ENCODE measurements around the gene UBE2E2. TPM values are rescaled to one million over a fixed set of nuclear protein-coding genes. Genes with fewer than 3 reads are reported as not detected.

The UBE2E2 gene
- total RNA-seq, 1 donor from 2014 or later: 89.8 TPM

DNA sequence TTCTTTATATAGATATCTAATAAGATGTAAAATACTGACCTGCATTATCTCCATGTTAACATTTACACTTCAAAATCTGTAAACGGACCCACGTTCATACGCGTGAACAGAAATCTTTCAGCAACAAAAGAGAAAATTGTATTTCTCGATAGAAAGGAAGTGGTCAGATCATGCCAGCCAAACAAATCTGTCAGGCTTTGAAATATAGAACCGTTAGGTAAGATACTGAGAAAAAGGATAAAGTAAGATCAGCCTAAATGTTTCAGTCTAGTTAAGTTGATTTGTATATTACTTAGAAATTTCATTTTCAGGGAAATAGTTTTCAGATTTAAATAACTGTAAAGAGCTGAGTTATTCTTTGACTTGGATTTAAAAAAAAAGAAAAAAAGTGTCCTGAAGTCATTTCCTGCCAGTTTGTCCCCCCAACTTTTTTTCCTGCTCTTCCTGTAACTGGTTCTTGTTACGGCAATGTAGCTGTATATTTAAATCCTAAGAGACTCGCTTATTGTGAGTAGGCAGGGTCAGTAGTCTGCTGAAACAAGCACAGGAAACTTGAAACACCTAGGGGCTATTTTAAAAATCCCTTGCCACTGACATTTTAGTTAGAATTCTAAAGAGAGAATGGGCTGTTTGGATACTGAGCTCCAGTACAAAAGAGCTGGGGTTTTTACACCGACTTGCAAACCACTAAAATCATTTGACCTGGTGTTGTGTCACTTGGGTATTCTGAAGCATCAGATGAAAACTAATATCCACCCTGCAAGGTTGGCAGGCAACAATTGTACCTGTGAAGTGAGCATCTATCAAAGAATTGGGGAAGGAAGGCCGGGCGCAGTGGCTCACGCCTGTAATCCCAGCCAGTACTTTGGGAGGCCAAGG lies 237.5 kb downstream of the UBE2E2 start:
- DNase-seq (ENCODE audit: low spot score): no peak
- Histone ChIP-seq H3K4me3 (no peak overlapping the region), H3K9ac (no peak overlapping the region), H3K4me2 (no peak overlapping the region), H3K4me1 (peaks cover 13% of the 10 kb centered on the region), H3K9me3 (ENCODE audit: low read depth) (no peaks in the 10 kb centered on the region), H3F3A (ENCODE audit: low read depth) (peaks cover under 1% of the 10 kb centered on the region), H3K36me3 (no peaks in the 10 kb centered on the region), H4K20me1 (ENCODE audit: low read depth) (peaks cover 16% of the 10 kb centered on the region), H2AFZ (replicated peaks) (no peak overlapping the region), H3K27ac (peak overlapping the region; percentile 11), H3K27me3 (no peaks in the 10 kb centered on the region), H3K79me2 (ENCODE audit: low read depth) (peaks cover 26% of the 10 kb centered on the region)
- no peaks in the 10 kb centered on the region for H3K27me3 Mint-ChIP-seq (ENCODE audit: insufficient read depth, low read depth)
- H3K9me3 Mint-ChIP-seq: peaks cover 4% of the 10 kb centered on the region
- no peaks in the 10 kb centered on the region for H3K36me3 Mint-ChIP-seq
- TF ChIP-seq EZH2 (IDR thresholded peaks at IDR 0.05) (no peak), EZH2phosphoT487 (IDR thresholded peaks at IDR 0.05) (no peak)
- H3K4me1 Mint-ChIP-seq: peaks cover 24% of the 10 kb centered on the region
- no peak overlapping the region for H3K4me3 Mint-ChIP-seq
- H3K27ac Mint-ChIP-seq: no peak overlapping the region

DNA sequence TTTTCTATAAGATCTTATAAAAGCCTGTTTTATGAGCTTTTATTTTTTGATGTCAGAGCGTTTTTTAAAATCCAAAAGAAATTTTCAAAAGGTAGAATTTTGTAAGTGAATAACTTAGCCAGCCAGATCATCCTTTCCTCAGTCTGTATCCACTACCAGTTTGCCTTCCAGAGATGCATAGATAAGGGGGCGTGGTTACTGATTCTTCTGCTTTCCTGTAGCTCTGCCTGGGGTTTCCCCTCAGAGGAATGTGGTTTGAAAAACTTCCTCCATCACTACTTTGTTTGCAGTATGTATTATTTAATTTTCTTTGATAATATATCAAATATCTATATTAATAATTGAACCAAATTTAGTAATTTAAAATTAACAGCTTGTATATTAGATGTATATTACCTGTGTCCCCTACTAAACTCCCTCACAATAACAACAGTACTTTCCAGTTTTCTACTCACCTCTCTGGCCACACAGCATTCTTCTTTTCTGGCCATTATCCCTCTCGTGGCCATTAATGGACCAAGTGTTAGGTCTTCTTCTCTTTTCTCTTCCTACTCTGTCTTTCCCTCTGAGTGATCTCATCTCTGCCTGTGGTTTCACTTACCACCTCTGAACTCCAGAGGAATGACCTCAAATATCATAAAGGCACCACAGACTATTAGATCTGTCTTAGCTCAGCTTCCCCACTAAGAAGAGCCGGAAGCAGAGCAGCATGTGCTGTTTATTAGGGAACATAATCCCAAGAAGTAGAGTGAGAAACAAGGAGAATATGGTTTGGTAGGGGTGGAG lies 239.7 kb downstream of the UBE2E2 start:
- H3K9me3 ChIP-seq (ENCODE audit: low read depth): no peaks in the 10 kb centered on the region
- no peak overlapping the region for H3K27ac ChIP-seq
- DNase-seq (ENCODE audit: low spot score): no peak
- H3F3A ChIP-seq (ENCODE audit: low read depth): no peaks in the 10 kb centered on the region
- H3K27me3 ChIP-seq: no peaks in the 10 kb centered on the region
- peaks cover 4% of the 10 kb centered on the region for H3K9me3 Mint-ChIP-seq
- peaks cover 12% of the 10 kb centered on the region for H4K20me1 ChIP-seq (ENCODE audit: low read depth)
- no peak overlapping the region for H3K4me3 ChIP-seq
- peaks cover 35% of the 10 kb centered on the region for H3K79me2 ChIP-seq (ENCODE audit: low read depth)
- H3K27me3 Mint-ChIP-seq (ENCODE audit: insufficient read depth, low read depth): no peaks in the 10 kb centered on the region
- no peak overlapping the region for H3K9ac ChIP-seq
- H3K4me1 Mint-ChIP-seq: peaks cover 28% of the 10 kb centered on the region
- H2AFZ ChIP-seq (replicated peaks): no peak overlapping the region
- no peaks in the 10 kb centered on the region for H3K36me3 Mint-ChIP-seq
- H3K27ac Mint-ChIP-seq: no peak overlapping the region
- no peak overlapping the region for H3K4me3 Mint-ChIP-seq
- no peaks in the 10 kb centered on the region for H3K36me3 ChIP-seq
- no peak overlapping the region for H3K4me2 ChIP-seq
- H3K4me1 ChIP-seq: peaks cover 18% of the 10 kb centered on the region
- TF ChIP-seq, protein P1, sequence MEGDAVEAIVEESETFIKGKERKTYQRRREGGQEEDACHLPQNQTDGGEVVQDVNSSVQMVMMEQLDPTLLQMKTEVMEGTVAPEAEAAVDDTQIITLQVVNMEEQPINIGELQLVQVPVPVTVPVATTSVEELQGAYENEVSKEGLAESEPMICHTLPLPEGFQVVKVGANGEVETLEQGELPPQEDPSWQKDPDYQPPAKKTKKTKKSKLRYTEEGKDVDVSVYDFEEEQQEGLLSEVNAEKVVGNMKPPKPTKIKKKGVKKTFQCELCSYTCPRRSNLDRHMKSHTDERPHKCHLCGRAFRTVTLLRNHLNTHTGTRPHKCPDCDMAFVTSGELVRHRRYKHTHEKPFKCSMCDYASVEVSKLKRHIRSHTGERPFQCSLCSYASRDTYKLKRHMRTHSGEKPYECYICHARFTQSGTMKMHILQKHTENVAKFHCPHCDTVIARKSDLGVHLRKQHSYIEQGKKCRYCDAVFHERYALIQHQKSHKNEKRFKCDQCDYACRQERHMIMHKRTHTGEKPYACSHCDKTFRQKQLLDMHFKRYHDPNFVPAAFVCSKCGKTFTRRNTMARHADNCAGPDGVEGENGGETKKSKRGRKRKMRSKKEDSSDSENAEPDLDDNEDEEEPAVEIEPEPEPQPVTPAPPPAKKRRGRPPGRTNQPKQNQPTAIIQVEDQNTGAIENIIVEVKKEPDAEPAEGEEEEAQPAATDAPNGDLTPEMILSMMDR (IDR thresholded peaks at IDR 0.05): no peak
- TF ChIP-seq EZH2phosphoT487 (IDR thresholded peaks at IDR 0.05) (no peak), EZH2 (IDR thresholded peaks at IDR 0.05) (no peak)

DNA sequence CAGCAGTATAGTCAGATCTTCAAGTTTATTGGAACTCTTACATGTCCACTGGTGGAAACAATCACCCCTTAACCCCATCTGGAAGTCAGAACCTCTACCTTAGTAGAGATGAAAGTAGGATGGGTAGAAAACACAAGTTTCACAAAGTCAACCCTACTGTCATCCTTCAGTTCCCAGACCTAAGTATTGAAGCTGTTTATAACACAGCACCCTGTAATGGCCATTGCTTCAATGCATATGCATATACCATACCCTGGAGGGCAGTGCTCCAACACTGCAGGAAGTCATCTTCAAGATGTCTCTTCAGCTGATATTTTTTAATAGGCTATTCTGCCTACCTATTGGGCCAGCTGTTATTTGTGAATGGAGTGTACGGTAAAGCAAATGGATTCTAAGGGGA lies 241.3 kb downstream of the UBE2E2 start:
- no peak overlapping the region for H3K4me3 ChIP-seq
- Mint-ChIP-seq H3K27ac (no peak overlapping the region), H3K9me3 (peaks cover 4% of the 10 kb centered on the region), H3K36me3 (no peaks in the 10 kb centered on the region), H3K4me1 (peaks cover 38% of the 10 kb centered on the region), H3K4me3 (no peak overlapping the region), H3K27me3 (ENCODE audit: insufficient read depth, low read depth) (no peaks in the 10 kb centered on the region)
- peaks cover 41% of the 10 kb centered on the region for H3K79me2 ChIP-seq (ENCODE audit: low read depth)
- no peaks in the 10 kb centered on the region for H3F3A ChIP-seq (ENCODE audit: low read depth)
- no peaks in the 10 kb centered on the region for H3K9me3 ChIP-seq (ENCODE audit: low read depth)
- DNase-seq (ENCODE audit: low spot score): no peak
- H3K9ac ChIP-seq: no peak overlapping the region
- H3K4me2 ChIP-seq: no peak overlapping the region
- no peak overlapping the region for H2AFZ ChIP-seq (replicated peaks)
- peaks cover 31% of the 10 kb centered on the region for H3K4me1 ChIP-seq
- TF ChIP-seq EZH2 (IDR thresholded peaks at IDR 0.05) (no peak), EZH2phosphoT487 (IDR thresholded peaks at IDR 0.05) (no peak)
- TF ChIP-seq, protein P1 (IDR thresholded peaks at IDR 0.05): no peak
- no peaks in the 10 kb centered on the region for H3K36me3 ChIP-seq
- no peaks in the 10 kb centered on the region for H3K27me3 ChIP-seq
- no peak overlapping the region for H3K27ac ChIP-seq
- peaks cover 23% of the 10 kb centered on the region for H4K20me1 ChIP-seq (ENCODE audit: low read depth)
